PC-3 (cell line): ENCODE results near the gene CHRND.

Source experiments
- CTCF ChIP-seq: fragments of 300-600 bp; sonication (generic); conservative IDR thresholded peaks from 2 replicates; pipeline ENCODE4 v1.5.1; 2017; ENCODE audit warnings: antibody characterized with exemption, low read depth, mild to moderate bottlenecking, low read length
- EZH2 ChIP-seq: fragments of 300-600 bp; sonication (generic); IDR thresholded peaks from one replicate; pipeline ENCODE4 v1.6.1; 2017; ENCODE audit warnings: antibody characterized with exemption, mild to moderate bottlenecking, low read length; ENCODE audit not compliant: unreplicated experiment
- EZH2phosphoT487 ChIP-seq: fragments of 300-600 bp; sonication (generic); IDR thresholded peaks from 2 replicates; pipeline ENCODE4 v1.6.1; 2018; ENCODE audit warnings: mild to moderate bottlenecking, antibody characterized with exemption, low read length, borderline replicate concordance

- no peak for TF ChIP-seq CTCF
- no peak for TF ChIP-seq EZH2
- no peak for TF ChIP-seq EZH2phosphoT487
Measured at GRCh38 chr2:232538671-232539070, 12.7 kb downstream of the CHRND start.
